HepG2 (cell line): Measurements from ENCODE around the gene HSD17B11. TPM values are rescaled to one million over a fixed set of nuclear protein-coding genes. Genes with fewer than 3 reads are reported as not detected.

ENCODE experiments used
- FOXK2 ChIP-seq: fragments of 450-650 bp; IDR thresholded peaks from 2 replicates; pipeline ENCODE4 v1.6.1; 2016
- GFI1 ChIP-seq: sonication (generic); formaldehyde crosslinking; IDR thresholded peaks from 2 replicates; pipeline ENCODE4 v1.5.0; 2020; ENCODE audit warnings: missing genetic modification reagents, mild to moderate bottlenecking, borderline replicate concordance
- KIAA2018 ChIP-seq: sonication (generic); formaldehyde crosslinking; IDR thresholded peaks from 2 replicates; pipeline ENCODE4 v1.5.0; 2020; ENCODE audit warnings: mild to moderate bottlenecking, missing genetic modification reagents, borderline replicate concordance
- LCORL ChIP-seq, 2 experiments: fragments of 450-650 bp in 1 of 2; sonication (generic) in 1 of 2; formaldehyde crosslinking in 1 of 2; IDR thresholded peaks; 2 replicates each; pipeline versions ENCODE4 v1.5.0 to v1.6.1; 2017 to 2020; ENCODE audit warnings: antibody characterized with exemption in 1 of 2, missing genetic modification reagents in 1 of 2
- MAFF ChIP-seq: IDR thresholded peaks from 2 replicates; pipeline ENCODE4 v1.6.1; 2011; ENCODE audit warnings: low read depth, low read length, improper control_type of control experiment
- MIER3 ChIP-seq: IDR thresholded peaks from 2 replicates; pipeline ENCODE4 v1.6.1; 2016; ENCODE audit warnings: missing compliant biosample characterization, borderline replicate concordance
- NCOA2 ChIP-seq: sonication (generic); formaldehyde crosslinking; IDR thresholded peaks from 2 replicates; pipeline ENCODE4 v1.8.0; 2022; ENCODE audit warnings: inconsistent platforms
- PBX2 ChIP-seq: IDR thresholded peaks from 2 replicates; pipeline ENCODE4 v1.6.1; 2016; ENCODE audit warnings: control low read depth
- SMC3 ChIP-seq: IDR thresholded peaks from 2 replicates; pipeline ENCODE4 v1.6.1; 2011; ENCODE audit warnings: low read length, improper control_type of control experiment
- ZBTB10 ChIP-seq: sonication (generic); formaldehyde crosslinking; IDR thresholded peaks from 2 replicates; pipeline ENCODE4 v1.4.0; 2020; ENCODE audit warnings: missing genetic modification reagents, borderline replicate concordance
- ZNF333 ChIP-seq: sonication (generic); formaldehyde crosslinking; IDR thresholded peaks from 2 replicates; pipeline ENCODE4 v1.4.0; 2020; ENCODE audit warnings: mild to moderate bottlenecking, missing genetic modification reagents, borderline replicate concordance
- ZNF337 ChIP-seq: sonication (generic); formaldehyde crosslinking; IDR thresholded peaks from 2 replicates; pipeline ENCODE4 v1.5.1; 2020; ENCODE audit warnings: missing genetic modification reagents, low read depth, mild to moderate bottlenecking, borderline replicate concordance
- ZNF382 ChIP-seq: sonication (generic); formaldehyde crosslinking; IDR thresholded peaks from 2 replicates; pipeline ENCODE4 v1.5.0; 2020; ENCODE audit warnings: missing genetic modification reagents, mild to moderate bottlenecking, borderline replicate concordance
- polyA plus RNA-seq, 8 experiments: library from polyadenylated mRNA; depleted of rRNA in 3 of 8; stranded (reverse) in 7 of 8; unstranded in 1 of 8; fragments of >200 nt; fragmentation: Illumina TruSeq in 4 of 8; extraction: Trizol in 4 of 8; gene quantifications; 2 replicates each; pipeline versions ENCODE4 v1.2.1 to v1.2.3, GENCODE V29; 2011 to 2016; ENCODE audit warnings: low read depth in 4 of 8, missing spikeins in 1 of 8, mixed read lengths in 1 of 8; ENCODE audit not compliant: insufficient read depth in 1 of 8
- total RNA-seq, 5 experiments: library from RNA; depleted of rRNA; stranded (reverse); fragments of >200 nt; fragmentation: Illumina TruSeq; extraction: Trizol; gene quantifications; 2 replicates each; pipeline ENCODE4 v1.2.3, GENCODE V29; 2016; ENCODE audit warnings: low read depth in 1 of 5

HSD17B11 gene
- total and polyA plus RNA-seq, 2 of the 13 experiments (the other 11 are each of a cell fraction or from before 2014, with no cell fraction given): 121 to 158 TPM

DNA sequence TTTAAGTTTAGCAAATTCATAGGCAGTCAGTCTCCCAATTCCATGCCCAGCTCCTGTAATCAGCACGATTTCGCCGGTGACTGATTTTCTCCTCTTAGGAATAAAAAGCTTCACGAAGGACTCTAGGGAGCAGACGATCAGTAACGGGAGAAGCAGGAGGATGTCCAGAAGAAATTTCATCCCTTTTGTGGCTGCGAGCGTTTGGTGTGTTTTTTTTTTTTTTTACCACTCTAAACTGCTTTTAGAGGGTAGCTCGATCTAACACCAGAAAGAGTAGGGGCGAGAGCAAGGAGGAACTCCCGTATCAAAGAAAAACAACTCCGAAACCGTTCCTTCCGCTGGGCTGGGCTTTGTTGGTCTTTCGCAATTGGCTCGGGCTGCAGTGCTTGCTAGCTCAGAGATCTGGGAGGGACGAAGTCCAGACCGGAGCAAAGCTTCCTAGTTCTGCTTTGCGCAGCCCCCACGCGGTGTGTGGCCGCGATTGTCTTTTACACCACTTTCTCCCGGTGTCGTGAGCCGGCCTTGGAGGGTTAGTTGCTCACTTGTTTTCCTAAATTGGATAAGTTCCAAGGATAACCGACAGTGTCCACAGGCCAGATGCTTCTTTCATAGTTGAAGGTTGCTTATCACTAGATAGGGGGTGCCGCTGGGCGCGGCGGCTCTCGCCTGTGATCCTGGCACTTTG lies at the start of gene HSD17B11 (continued):
- TF ChIP-seq KIAA2018 (CRISPR knock-in tag) (no peak), FOXK2 (0 out of 2 replicates have a peak, but pooled peaks have one; percentile 52), ZBTB10 (CRISPR knock-in tag) (no peak), LCORL (IDR thresholded peaks at IDR 0.05) (no peak), LCORL (CRISPR knock-in tag; IDR thresholded peaks at IDR 0.05) (peak; percentile 63; the same call in 1 of the 2 replicates), ZNF333 (CRISPR knock-in tag) (no peak), NCOA2 (CRISPR knock-in tag) (peak; percentile 85), MAFF (no peak), ZNF382 (CRISPR knock-in tag) (no peak), SMC3 (peak; percentile 40; the same call in 1 of the 2 replicates), ZNF337 (CRISPR knock-in tag) (peak; percentile 87; the same call in 1 of the 2 replicates), MIER3 (CRISPR knock-in tag) (peak; percentile 67; the same call in 1 of the 2 replicates), PBX2 (CRISPR knock-in tag) (no peak), GFI1 (CRISPR knock-in tag) (peak; percentile 83; the same call in 1 of the 2 replicates)
